GM12864 (cell line): ENCODE results near the gene SYNE3.

Experiments used
- DNase-seq: peaks from one replicate; pipeline ENCODE4 v3.0.0-alpha.2; 2011; ENCODE audit warnings: low read depth
- H3K4me3 ChIP-seq: 2 replicates; pipeline ENCODE4 v1.5.1; 2011; ENCODE audit warnings: mild to moderate bottlenecking, low read depth, low read length, control low read depth
- TF ChIP-seq, protein P1 (sequence below): IDR thresholded peaks from 2 replicates; pipeline ENCODE4 v1.5.1; 2011; ENCODE audit warnings: low read depth, mild to moderate bottlenecking, moderate library complexity, low read length, control low read depth, inconsistent platforms; ENCODE audit errors: missing control alignments

Gene SYNE3

DNA sequence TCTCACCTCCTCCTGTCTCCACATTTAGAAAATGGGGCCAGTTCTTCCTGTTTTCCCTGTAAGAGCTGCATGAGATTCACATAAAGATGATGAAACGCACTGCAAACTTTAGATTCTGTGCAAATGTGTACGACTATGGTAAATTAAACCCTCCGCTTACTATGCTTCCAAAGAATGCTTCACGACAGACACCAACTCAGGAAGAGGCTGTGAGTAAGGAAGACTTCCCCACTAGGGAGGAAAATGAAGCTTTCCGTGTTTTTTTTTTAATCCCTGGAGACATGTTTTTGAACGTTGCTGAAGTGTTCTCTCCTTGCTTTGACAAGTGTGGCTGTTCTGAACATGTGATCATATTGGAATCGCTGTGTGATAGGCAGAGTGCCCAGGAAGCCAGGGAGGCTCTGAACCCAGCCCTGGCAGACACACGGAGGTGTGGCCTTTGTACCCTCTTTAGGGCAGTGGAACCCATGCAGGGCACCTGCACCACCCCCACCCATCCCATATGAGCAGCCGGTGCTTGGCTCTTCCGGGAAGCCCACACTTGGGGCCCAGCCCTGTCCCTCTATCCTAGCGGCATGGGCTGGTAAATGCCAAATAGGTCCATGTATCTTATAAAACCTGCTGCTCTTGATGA, 7.5 kb upstream of the SYNE3 start:
- no peak for DNase-seq
- H3K4me3 ChIP-seq, result no peak overlapping the region
- TF ChIP-seq, protein P1, sequence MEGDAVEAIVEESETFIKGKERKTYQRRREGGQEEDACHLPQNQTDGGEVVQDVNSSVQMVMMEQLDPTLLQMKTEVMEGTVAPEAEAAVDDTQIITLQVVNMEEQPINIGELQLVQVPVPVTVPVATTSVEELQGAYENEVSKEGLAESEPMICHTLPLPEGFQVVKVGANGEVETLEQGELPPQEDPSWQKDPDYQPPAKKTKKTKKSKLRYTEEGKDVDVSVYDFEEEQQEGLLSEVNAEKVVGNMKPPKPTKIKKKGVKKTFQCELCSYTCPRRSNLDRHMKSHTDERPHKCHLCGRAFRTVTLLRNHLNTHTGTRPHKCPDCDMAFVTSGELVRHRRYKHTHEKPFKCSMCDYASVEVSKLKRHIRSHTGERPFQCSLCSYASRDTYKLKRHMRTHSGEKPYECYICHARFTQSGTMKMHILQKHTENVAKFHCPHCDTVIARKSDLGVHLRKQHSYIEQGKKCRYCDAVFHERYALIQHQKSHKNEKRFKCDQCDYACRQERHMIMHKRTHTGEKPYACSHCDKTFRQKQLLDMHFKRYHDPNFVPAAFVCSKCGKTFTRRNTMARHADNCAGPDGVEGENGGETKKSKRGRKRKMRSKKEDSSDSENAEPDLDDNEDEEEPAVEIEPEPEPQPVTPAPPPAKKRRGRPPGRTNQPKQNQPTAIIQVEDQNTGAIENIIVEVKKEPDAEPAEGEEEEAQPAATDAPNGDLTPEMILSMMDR, result no peak

DNA sequence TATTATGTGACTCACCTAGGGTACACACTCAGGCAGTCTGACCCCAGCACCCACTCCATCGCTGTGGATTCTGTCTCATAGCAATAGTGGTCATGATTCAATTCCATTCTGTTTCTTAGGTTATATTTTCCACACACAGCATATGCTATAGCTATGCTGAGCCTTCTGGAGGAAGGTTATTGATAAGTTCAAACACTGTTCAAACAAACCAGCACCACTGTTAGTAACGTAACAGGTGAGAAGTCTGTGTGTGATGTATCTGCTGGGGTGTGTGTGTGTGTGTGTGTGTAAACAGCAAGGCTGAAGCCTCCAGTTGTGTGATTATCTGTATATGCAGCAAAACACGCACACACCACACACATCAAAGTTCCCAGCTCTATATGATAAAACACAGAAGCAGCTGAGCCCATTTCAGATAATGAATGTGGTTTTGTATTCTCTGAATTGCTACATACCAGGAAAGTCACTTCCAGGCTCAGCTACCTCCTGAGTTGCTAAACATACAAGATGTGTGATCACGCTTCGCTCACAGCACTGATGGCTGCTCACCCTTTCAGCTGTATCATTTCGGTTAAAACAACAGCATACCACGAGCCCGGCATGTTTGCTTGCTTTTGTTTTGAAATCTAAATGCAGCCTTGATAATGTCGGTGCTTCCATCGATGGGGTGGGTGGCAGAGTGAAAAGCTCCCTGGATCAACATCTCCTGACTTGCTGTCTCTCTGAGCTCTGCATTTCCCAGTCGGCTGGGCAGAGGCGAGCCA, 6.8 kb upstream of the SYNE3 start:
- no peak overlapping the region for H3K4me3 ChIP-seq
- TF ChIP-seq, protein P1, result no peak
- DNase-seq, result no peak

DNA sequence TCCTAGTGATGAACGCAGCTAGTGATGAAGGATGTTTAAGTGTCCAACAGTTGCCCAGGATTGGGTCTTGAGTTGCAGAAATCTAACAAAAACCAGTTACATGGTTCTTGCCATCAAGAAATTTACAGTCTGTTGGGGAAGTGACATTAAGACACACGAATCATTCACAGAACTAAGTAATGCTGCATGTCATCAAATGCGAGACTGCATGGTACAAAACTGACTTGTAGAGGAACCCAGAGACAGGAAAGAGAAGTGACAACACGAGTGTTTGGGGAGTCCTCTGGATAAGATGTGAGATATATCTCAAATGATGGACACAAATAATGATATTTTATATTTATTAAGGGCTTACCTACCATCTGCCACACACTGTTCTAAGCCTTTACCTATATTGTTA, 6.1 kb upstream of the SYNE3 start:
- H3K4me3 ChIP-seq, result no peak overlapping the region
- no peak for DNase-seq
- TF ChIP-seq, protein P1, result no peak

DNA sequence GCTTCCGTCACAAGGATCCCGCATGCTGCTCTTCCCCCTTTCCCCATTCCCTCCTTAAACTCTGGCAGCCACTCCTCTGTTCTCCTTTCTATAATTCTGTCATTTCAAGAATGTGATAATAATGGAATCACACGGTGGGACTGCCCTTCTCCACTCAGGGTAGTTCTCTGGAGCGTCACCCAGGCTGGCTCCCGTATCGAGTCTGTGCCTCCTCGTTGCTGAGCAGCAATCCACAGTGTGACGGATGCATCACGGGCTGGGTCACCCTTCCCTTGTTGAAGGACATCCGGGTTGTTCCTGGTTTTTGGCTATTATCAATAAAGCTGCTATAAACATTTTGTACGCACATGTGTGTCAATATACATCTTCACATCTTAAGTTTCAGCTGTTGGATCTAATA, 5.7 kb upstream of the SYNE3 start:
- H3K4me3 ChIP-seq, result no peak overlapping the region
- no peak for DNase-seq
- TF ChIP-seq, protein P1, result no peak

DNA sequence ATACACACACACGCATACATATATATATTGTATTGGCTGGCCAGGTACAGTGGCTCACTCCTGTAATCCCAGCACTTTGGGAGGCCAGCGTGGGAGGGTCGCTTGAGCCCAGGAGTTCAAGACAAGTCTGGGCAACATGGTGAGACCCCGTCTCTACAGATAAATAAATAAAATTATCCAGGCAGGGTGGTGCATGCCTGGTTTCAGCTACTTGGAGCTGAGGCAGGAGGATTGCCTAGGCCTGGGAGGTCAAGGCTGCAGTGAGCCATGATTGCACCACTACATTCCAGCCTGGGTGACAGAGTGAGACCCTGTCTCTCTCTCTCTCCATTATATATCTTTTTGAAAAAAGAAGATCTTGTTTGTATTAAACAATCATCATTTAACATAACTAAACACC, 4.6 kb upstream of the SYNE3 start:
- no peak overlapping the region for H3K4me3 ChIP-seq
- DNase-seq, result no peak
- TF ChIP-seq, protein P1, result no peak

DNA sequence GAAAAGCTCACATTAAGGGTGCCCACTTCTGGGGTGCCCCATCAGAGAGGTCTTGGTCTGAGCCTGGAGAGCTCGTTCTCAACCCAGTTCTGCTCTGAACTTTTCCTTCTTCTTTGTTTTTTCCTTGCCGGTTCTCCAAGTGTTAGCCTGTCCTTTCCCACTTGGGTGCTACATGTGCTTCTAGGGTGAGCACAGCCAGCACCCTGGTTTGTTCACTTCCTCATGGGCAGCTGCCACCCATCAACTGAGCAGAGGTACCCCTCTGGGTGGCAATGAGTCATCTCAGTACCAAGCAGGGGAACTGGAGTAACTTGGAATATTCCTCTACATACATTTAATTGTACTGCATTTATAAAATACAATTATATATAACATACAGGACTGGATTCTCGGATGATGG, 3.9 kb upstream of the SYNE3 start:
- DNase-seq, result no peak
- TF ChIP-seq, protein P1, result no peak
- no peak overlapping the region for H3K4me3 ChIP-seq

DNA sequence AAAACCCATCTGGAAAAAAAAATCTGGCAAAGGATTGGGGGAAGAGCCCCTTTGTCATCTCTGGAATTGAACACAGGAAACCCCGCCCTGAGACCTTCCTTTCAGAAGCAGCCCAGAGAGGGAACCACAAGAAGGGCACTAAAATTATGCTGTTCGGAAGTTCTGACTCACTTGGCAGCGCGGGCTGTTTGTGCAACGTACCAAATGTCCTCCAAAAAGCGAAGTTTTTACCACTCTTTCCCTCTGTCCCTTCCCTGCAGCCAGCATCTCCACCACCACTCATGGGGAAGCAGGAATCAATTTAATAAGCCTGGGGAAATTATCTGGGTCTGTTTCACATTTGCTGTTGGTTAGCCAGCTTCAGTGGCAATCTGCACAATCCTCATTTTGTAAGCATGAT, 3.2 kb upstream of the SYNE3 start:
- TF ChIP-seq, protein P1, result no peak
- H3K4me3 ChIP-seq, result no peak overlapping the region
- DNase-seq, result no peak
